ENCODE measurements around the gene PACSIN3.

Gene PACSIN3

GRCh38 chr11:47186076-47186699, at the start of gene PACSIN3:
Gene PACSIN3 (minus strand): TSS chr11:47186434. CDS start chr11:47182727, 3,707 bp downstream.
- H3K36me3 ChIP-seq (ENCODE audit: insufficient read depth, insufficient read length, low read length): peaks cover 28% of the 10 kb centered on the region
- peaks cover 24% of the 10 kb centered on the region for H3K4me1 ChIP-seq (ENCODE audit: insufficient read depth, insufficient read length)
- H3K9ac ChIP-seq (ENCODE audit: insufficient read length, low read depth): peak within 1 kb of the TSS; percentile 95
- H3K4me3 ChIP-seq (ENCODE audit: insufficient read length, low read depth): peak within 1 kb of the TSS; percentile 80
- DNase-seq (ENCODE audit: low read depth, low spot score): no peak
- no peaks in the 10 kb centered on the region for H3K9me3 ChIP-seq (ENCODE audit: insufficient read depth, low read length)
- no peaks in the 10 kb centered on the region for H3K27me3 ChIP-seq (ENCODE audit: insufficient read depth, insufficient read length)
- TF ChIP-seq ZNF274 (IDR thresholded peaks at IDR 0.05; ENCODE audit: low read depth, low read length) (no peak), SUZ12 (IDR thresholded peaks at IDR 0.05; ENCODE audit: extremely low read depth, insufficient read depth, insufficient read length) (no peak), YY1 (IDR thresholded peaks at IDR 0.05; ENCODE audit: insufficient read depth, insufficient read length) (no peak)

GRCh38 chr11:47235163-47235562, 48.9 kb upstream of the PACSIN3 start:
- peaks cover 51% of the 10 kb centered on the region for H3K36me3 ChIP-seq (ENCODE audit: insufficient read depth, insufficient read length, low read length)

GRCh38 chr11:47234669-47235100, 48.5 kb upstream of the PACSIN3 start:
- Histone ChIP-seq H3K9ac (ENCODE audit: insufficient read length, low read depth) (peak overlapping the region; percentile 57), H3K36me3 (ENCODE audit: insufficient read depth, insufficient read length, low read length) (peaks cover 47% of the 10 kb centered on the region), H3K9me3 (ENCODE audit: insufficient read depth, low read length) (no peaks in the 10 kb centered on the region), H3K27me3 (ENCODE audit: insufficient read depth, insufficient read length) (no peaks in the 10 kb centered on the region), H3K4me3 (ENCODE audit: insufficient read length, low read depth) (no peak overlapping the region), H3K4me1 (ENCODE audit: insufficient read depth, insufficient read length) (peaks cover 11% of the 10 kb centered on the region)
- no peak for DNase-seq (ENCODE audit: low read depth, low spot score)
- TF ChIP-seq YY1 (IDR thresholded peaks at IDR 0.05; ENCODE audit: insufficient read depth, insufficient read length) (no peak), ZNF274 (IDR thresholded peaks at IDR 0.05; ENCODE audit: low read depth, low read length) (no peak), SUZ12 (IDR thresholded peaks at IDR 0.05; ENCODE audit: extremely low read depth, insufficient read depth, insufficient read length) (no peak)

More at GRCh38 chr11:47235163-47235562, 48.9 kb upstream of the PACSIN3 start:
- Histone ChIP-seq H3K4me1 (ENCODE audit: insufficient read depth, insufficient read length) (peaks cover 11% of the 10 kb centered on the region), H3K4me3 (ENCODE audit: insufficient read length, low read depth) (no peak overlapping the region), H3K9ac (ENCODE audit: insufficient read length, low read depth) (no peak overlapping the region), H3K27me3 (ENCODE audit: insufficient read depth, insufficient read length) (no peaks in the 10 kb centered on the region), H3K9me3 (ENCODE audit: insufficient read depth, low read length) (no peaks in the 10 kb centered on the region)
- no peak for DNase-seq (ENCODE audit: low read depth, low spot score)
- TF ChIP-seq ZNF274 (IDR thresholded peaks at IDR 0.05; ENCODE audit: low read depth, low read length): no peak
- no peak for TF ChIP-seq SUZ12 (IDR thresholded peaks at IDR 0.05; ENCODE audit: extremely low read depth, insufficient read depth, insufficient read length)
- no peak for TF ChIP-seq YY1 (IDR thresholded peaks at IDR 0.05; ENCODE audit: insufficient read depth, insufficient read length)

- H3K36me3 ChIP-seq (ENCODE audit: insufficient read depth, insufficient read length, low read length): peaks cover 45% of the 10 kb centered on the region
- peaks cover 11% of the 10 kb centered on the region for H3K4me1 ChIP-seq (ENCODE audit: insufficient read depth, insufficient read length)
- TF ChIP-seq ZNF274 (IDR thresholded peaks at IDR 0.05; ENCODE audit: low read depth, low read length) (no peak), SUZ12 (IDR thresholded peaks at IDR 0.05; ENCODE audit: extremely low read depth, insufficient read depth, insufficient read length) (no peak), YY1 (IDR thresholded peaks at IDR 0.05; ENCODE audit: insufficient read depth, insufficient read length) (no peak)
- H3K9me3 ChIP-seq (ENCODE audit: insufficient read depth, low read length): no peaks in the 10 kb centered on the region
- no peaks in the 10 kb centered on the region for H3K27me3 ChIP-seq (ENCODE audit: insufficient read depth, insufficient read length)
- H3K9ac ChIP-seq (ENCODE audit: insufficient read length, low read depth): peak overlapping the region; percentile 57
- no peak overlapping the region for H3K4me3 ChIP-seq (ENCODE audit: insufficient read length, low read depth)
- no peak for DNase-seq (ENCODE audit: low read depth, low spot score)
Observed at GRCh38 chr11:47233989-47234668, 47.9 kb upstream of the PACSIN3 start.

- peaks cover 10% of the 10 kb centered on the region for H3K4me1 ChIP-seq (ENCODE audit: insufficient read depth, insufficient read length)
- H3K9me3 ChIP-seq (ENCODE audit: insufficient read depth, low read length): no peaks in the 10 kb centered on the region
- TF ChIP-seq SUZ12 (IDR thresholded peaks at IDR 0.05; ENCODE audit: extremely low read depth, insufficient read depth, insufficient read length) (no peak), ZNF274 (IDR thresholded peaks at IDR 0.05; ENCODE audit: low read depth, low read length) (no peak), YY1 (IDR thresholded peaks at IDR 0.05; ENCODE audit: insufficient read depth, insufficient read length) (no peak)
- H3K36me3 ChIP-seq (ENCODE audit: insufficient read depth, insufficient read length, low read length): peaks cover 45% of the 10 kb centered on the region
- no peaks in the 10 kb centered on the region for H3K27me3 ChIP-seq (ENCODE audit: insufficient read depth, insufficient read length)
- DNase-seq (ENCODE audit: low read depth, low spot score): no peak
- H3K9ac ChIP-seq (ENCODE audit: insufficient read length, low read depth): no peak overlapping the region
- no peak overlapping the region for H3K4me3 ChIP-seq (ENCODE audit: insufficient read length, low read depth)
Observed at GRCh38 chr11:47233051-47233450, 46.8 kb upstream of the PACSIN3 start.

GRCh38 chr11:47229161-47229560, 42.9 kb upstream of the PACSIN3 start:
- TF ChIP-seq SUZ12 (IDR thresholded peaks at IDR 0.05; ENCODE audit: extremely low read depth, insufficient read depth, insufficient read length): no peak
- no peak for TF ChIP-seq YY1 (IDR thresholded peaks at IDR 0.05; ENCODE audit: insufficient read depth, insufficient read length)
- no peak for TF ChIP-seq ZNF274 (IDR thresholded peaks at IDR 0.05; ENCODE audit: low read depth, low read length)
- Histone ChIP-seq H3K4me1 (ENCODE audit: insufficient read depth, insufficient read length) (no peaks in the 10 kb centered on the region), H3K36me3 (ENCODE audit: insufficient read depth, insufficient read length, low read length) (peaks cover 50% of the 10 kb centered on the region), H3K9me3 (ENCODE audit: insufficient read depth, low read length) (no peaks in the 10 kb centered on the region), H3K4me3 (ENCODE audit: insufficient read length, low read depth) (no peak overlapping the region), H3K9ac (ENCODE audit: insufficient read length, low read depth) (no peak overlapping the region), H3K27me3 (ENCODE audit: insufficient read depth, insufficient read length) (no peaks in the 10 kb centered on the region)
- no peak for DNase-seq (ENCODE audit: low read depth, low spot score)
